Parietal lobe (tissue), 2 donors: Measurements from ENCODE around the gene MPZL2. TPM values are rescaled to one million over a fixed set of nuclear protein-coding genes. Genes with fewer than 3 reads are reported as not detected.

ENCODE experiments used
- small RNA-seq: library from RNA; depleted of rRNA; stranded (forward); fragments of <200 nt; gene quantifications from one replicate; pipeline ENCODE3, GENCODE V24; 2014; ENCODE audit warnings: low replicate concordance
- total RNA-seq: library from RNA; depleted of rRNA; stranded (reverse); fragments of >200 nt; gene quantifications from one replicate; pipeline ENCODE4 v1.2.3, GENCODE V29; 2014

The MPZL2 gene
- 0.63 TPM for total RNA-seq

GRCh38 chr11:118263695-118264568 lies at the start of gene MPZL2:
Gene MPZL2, minus strand, starts transcription at chr11:118264297. Its CDS starts 144 bp downstream, at chr11:118264153.

GRCh38 chr11:118304568-118305248 lies 40.6 kb upstream of the MPZL2 start, which contains the start of gene CD3E:
Gene CD3E, plus strand, starts transcription at chr11:118304730. Its CDS starts 223 bp downstream, at chr11:118304953.

DNA sequence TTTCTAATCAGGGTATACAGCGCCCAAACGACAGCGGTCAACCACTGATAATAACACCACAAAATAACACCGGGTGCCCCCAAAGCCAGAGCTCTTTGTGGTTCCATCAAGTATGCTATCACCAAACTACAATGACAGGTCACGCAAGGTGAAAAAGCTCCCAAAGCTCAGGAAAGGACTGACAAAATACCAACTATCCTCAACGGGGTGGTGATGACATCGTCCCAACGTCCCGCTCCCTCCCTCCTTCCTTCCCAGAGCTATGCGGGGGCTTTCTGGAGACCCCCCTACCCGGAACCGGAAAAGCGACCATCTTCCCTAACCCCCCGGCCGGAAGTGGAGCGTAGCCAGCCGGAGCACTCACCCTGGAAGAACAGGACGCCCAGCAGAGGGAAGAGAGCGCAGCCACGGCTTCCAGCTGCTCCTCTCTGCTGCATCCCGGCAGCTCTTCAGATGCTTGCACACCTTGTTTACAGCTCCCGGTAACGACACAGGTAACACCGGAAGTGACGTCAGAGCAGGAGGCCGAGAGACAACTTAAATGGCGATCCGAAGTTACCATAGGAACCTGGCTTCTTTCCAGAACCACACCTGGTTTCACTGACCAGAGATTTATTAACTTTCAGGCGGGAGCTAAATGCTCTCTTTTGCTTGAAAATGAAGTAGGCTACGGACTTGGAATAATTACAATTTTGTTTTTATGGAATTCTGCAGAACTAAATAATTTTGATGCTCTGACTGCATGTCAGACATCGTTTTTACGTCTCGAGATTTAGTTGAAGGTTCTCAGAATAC lies 12.0 kb downstream of the MPZL2 start, which contains the start of gene MPZL3:
MPZL3 (minus strand) TSS at position 508 of the 795 bp plus-strand sequence; CDS start at position 437, 71 bp downstream.

DNA sequence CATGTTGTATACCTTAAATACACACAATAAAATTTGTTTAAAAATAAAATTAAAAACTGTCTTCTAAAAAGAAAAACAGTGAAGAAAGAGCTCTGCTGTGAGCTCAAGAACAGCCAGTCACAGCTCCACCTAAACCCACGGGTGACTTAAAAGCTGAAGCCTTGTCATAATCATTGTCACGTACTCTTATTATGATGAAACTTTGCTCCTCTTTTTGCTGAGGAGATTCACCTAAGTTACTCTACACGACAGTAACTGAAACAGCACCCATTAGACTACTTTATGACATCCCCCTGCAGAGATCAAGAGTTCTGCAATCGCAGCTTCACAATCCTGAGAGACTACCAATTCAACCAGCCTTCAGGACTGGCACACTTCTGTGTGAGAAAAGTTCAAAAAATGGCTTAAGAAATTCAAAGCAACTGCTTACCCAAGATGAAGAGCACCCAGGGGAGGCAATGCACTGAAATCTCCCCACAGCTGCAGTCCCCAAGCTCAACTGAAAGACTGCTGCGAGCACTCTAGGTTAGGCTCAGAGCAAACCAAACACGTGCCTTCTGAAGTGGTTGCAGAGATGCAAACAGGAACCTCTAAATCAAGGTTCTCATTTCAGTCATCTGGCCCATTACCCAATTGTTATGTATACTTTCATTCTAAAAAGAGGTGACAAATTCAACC lies 39.4 kb downstream of the MPZL2 start, which contains the start of gene JAML:
JAML (minus strand) TSS at position 501 of the 678 bp plus-strand sequence. CDS start 10,145 bp downstream, outside the sequence.

Small RNA genes within 50 kb of the gene (small RNA-seq; reads per million reads assigned to genes)
- not detected for gene HSPE1P18

Other genes starting within 250 kb of the MPZL2 start
- not detected for gene TMPRSS4, start 187.2 kb downstream of the MPZL2 start, total RNA-seq
- not detected for gene SMIM35, start 177.3 kb downstream of the MPZL2 start, total RNA-seq
- 9.1 TPM for gene SCN4B, start 111.5 kb downstream of the MPZL2 start, total RNA-seq
- gene SCN2B, start 87.7 kb downstream of the MPZL2 start, total RNA-seq = 3.4 TPM
- 0.31 TPM for gene JAML, start 39.3 kb downstream of the MPZL2 start, total RNA-seq
- gene MPZL3, start 11.9 kb downstream of the MPZL2 start, total RNA-seq = 0.63 TPM
- gene CD3E, start 40.4 kb upstream of the MPZL2 start, total RNA-seq = not detected
- gene CD3D, start 78.4 kb upstream of the MPZL2 start, total RNA-seq = not detected
- not detected for gene CD3G, start 80.0 kb upstream of the MPZL2 start, total RNA-seq
- 59.5 TPM for gene UBE4A, start 95.3 kb upstream of the MPZL2 start, total RNA-seq
- 65.7 TPM for gene ATP5MG, start 137.3 kb upstream of the MPZL2 start, total RNA-seq
- gene KMT2A, start 172.2 kb upstream of the MPZL2 start, total RNA-seq = 226 TPM